SK-N-SH (cell line): ENCODE data around the gene PSME2. TPM values are rescaled to one million over a fixed set of nuclear protein-coding genes. Genes with fewer than 3 reads are reported as not detected.

ENCODE experiments used
- CTCF ChIA-PET: fragments of 300-600, 350-600 bp; formaldehyde crosslinking; extraction: SDS; loops from one replicate; lab custom pipeline; 2021; lab: Yijun Ruan, JAX
- POLR2A ChIA-PET: fragments of 350-600 bp; sonication (Branson Sonifier 250); formaldehyde crosslinking; extraction: SDS; loops from one replicate; lab custom pipeline; 2020; ENCODE audit warnings: antibody characterized with exemption, inconsistent platforms; lab: Yijun Ruan, JAX
- DNase-seq: peaks from one replicate; pipeline ENCODE4 v3.0.0; 2012
- H2AFZ ChIP-seq: fragments of 200-600 bp; sonication (generic); 2 replicates; pipeline ENCODE4 v1.8.1; 2016; ENCODE audit warnings: antibody characterized with exemption, mild to moderate bottlenecking, low read depth
- H3F3A ChIP-seq: fragments of 200-600 bp; sonication (generic); replicated peaks from 2 replicates; pipeline ENCODE3; 2016; ENCODE audit warnings: antibody characterized with exemption, mild to moderate bottlenecking; ENCODE audit not compliant: insufficient read depth
- H3K27ac ChIP-seq, 2 experiments: fragments of 200-500 bp in 1 of 2; fragments of 200-600 bp in 1 of 2; sonication (Bioruptor generic) in 1 of 2; sonication (generic), shearing (Covaris generic) in 1 of 2; 2 replicates each; pipeline versions ENCODE4 v1.5.1 to v1.6.1; 2014 to 2016; ENCODE audit warnings: low read depth in 2 of 2, inconsistent platforms in 1 of 2, low read length in 1 of 2, mild to moderate bottlenecking in 1 of 2, mixed read lengths in 1 of 2
- H3K27me3 ChIP-seq: fragments of 200-600 bp; sonication (generic), shearing (Covaris generic); 2 replicates; pipeline ENCODE4 v1.6.1; 2016; ENCODE audit warnings: mixed run types; ENCODE audit not compliant: insufficient read depth
- H3K36me3 ChIP-seq, 2 experiments: fragments of 200-500 bp in 1 of 2; fragments of 200-600 bp in 1 of 2; sonication (Bioruptor generic) in 1 of 2; sonication (generic) in 1 of 2; replicated peaks in 1 of 2; 2 replicates each; pipeline versions ENCODE3 to v1.5.1; 2014 to 2016; ENCODE audit warnings: low read length in 1 of 2, mild to moderate bottlenecking in 1 of 2; ENCODE audit not compliant: insufficient read depth in 2 of 2, control insufficient read depth in 1 of 2
- H3K4me1 ChIP-seq, 2 experiments: fragments of 200-500 bp in 1 of 2; fragments of 200-600 bp in 1 of 2; sonication (Bioruptor generic) in 1 of 2; sonication (generic), shearing (Covaris generic) in 1 of 2; 2 replicates each; pipeline versions ENCODE4 v1.5.1 to v1.6.1; 2014 to 2016; ENCODE audit warnings: low read depth in 1 of 2, low read length in 1 of 2, mixed run types in 1 of 2; ENCODE audit not compliant: insufficient read depth in 2 of 2, control insufficient read depth in 1 of 2
- H3K4me2 ChIP-seq: fragments of 200-600 bp; sonication (generic), shearing (Covaris generic); 2 replicates; pipeline ENCODE4 v1.6.1; 2017; ENCODE audit warnings: mixed run types
- H3K4me3 ChIP-seq, 2 experiments: fragments of 200-500 bp in 1 of 2; fragments of 200-600 bp in 1 of 2; sonication (Bioruptor generic) in 1 of 2; sonication (generic), shearing (Covaris generic) in 1 of 2; 2 replicates each; pipeline versions ENCODE4 v1.5.1 to v1.8.1; 2014 to 2016; ENCODE audit warnings: low read depth in 2 of 2, inconsistent platforms in 1 of 2, low read length in 1 of 2, mild to moderate bottlenecking in 1 of 2, mixed read lengths in 1 of 2, moderate library complexity in 1 of 2
- H3K79me2 ChIP-seq: fragments of 200-600 bp; sonication (generic); 2 replicates; pipeline ENCODE4 v1.8.1; 2017; ENCODE audit warnings: mild to moderate bottlenecking; ENCODE audit not compliant: insufficient read depth
- H3K9ac ChIP-seq: fragments of 200-600 bp; sonication (generic); 2 replicates; pipeline ENCODE4 v1.6.1; 2017; ENCODE audit warnings: mixed run types
- H3K9me2 ChIP-seq: fragments of 200-600 bp; sonication (generic); 2 replicates; pipeline ENCODE4 v1.6.1; 2017; ENCODE audit warnings: mixed run types
- H3K9me3 ChIP-seq: fragments of 200-600 bp; sonication (generic); 2 replicates; pipeline ENCODE4 v1.6.1; 2017; ENCODE audit warnings: mixed run types, mild to moderate bottlenecking, moderate library complexity
- H4K20me1 ChIP-seq: fragments of 200-600 bp; sonication (generic); 2 replicates; pipeline ENCODE4 v1.6.1; 2017; ENCODE audit warnings: mild to moderate bottlenecking, mixed run types; ENCODE audit not compliant: insufficient read depth
- CHD2 ChIP-seq: fragments of 150-350 bp; IDR thresholded peaks from 2 replicates; pipeline ENCODE4 v1.6.1; 2018; ENCODE audit warnings: low read length; ENCODE audit not compliant: partially characterized antibody
- EP300 ChIP-seq, 2 experiments: IDR thresholded peaks; 2 replicates each; pipeline versions ENCODE4 v1.4.0 to v1.6.1; 2012; ENCODE audit warnings: borderline replicate concordance in 1 of 2, low read depth in 1 of 2, low read length in 1 of 2
- EZH2phosphoT487 ChIP-seq: fragments of 200-600 bp; sonication (generic); IDR thresholded peaks from 2 replicates; pipeline ENCODE4 v1.6.1; 2017; ENCODE audit warnings: low read depth, mixed run types, mild to moderate bottlenecking, antibody characterized with exemption, moderate library complexity, borderline replicate concordance
- FOSL2 ChIP-seq: IDR thresholded peaks from 2 replicates; pipeline ENCODE4 v1.4.0; 2012; ENCODE audit warnings: low read depth, mild to moderate bottlenecking, moderate library complexity, borderline replicate concordance
- FOXM1 ChIP-seq: IDR thresholded peaks from 2 replicates; pipeline ENCODE4 v1.4.0; 2012; ENCODE audit warnings: low read depth, mild to moderate bottlenecking
- GABPA ChIP-seq: IDR thresholded peaks from 2 replicates; pipeline ENCODE4 v1.4.0; 2012; ENCODE audit warnings: low read depth, mild to moderate bottlenecking
- GATA2 ChIP-seq: sonication (generic); formaldehyde crosslinking; IDR thresholded peaks from 2 replicates; pipeline ENCODE4 v1.5.0; 2020; ENCODE audit warnings: mild to moderate bottlenecking, missing genetic modification reagents
- JUND ChIP-seq: IDR thresholded peaks from 2 replicates; pipeline ENCODE4 v1.4.0; 2012
- MEF2A ChIP-seq: IDR thresholded peaks from 2 replicates; pipeline ENCODE4 v1.4.0; 2012; ENCODE audit warnings: low read depth, borderline replicate concordance
- NFIC ChIP-seq: IDR thresholded peaks from 2 replicates; pipeline ENCODE4 v1.4.0; 2012; ENCODE audit warnings: borderline replicate concordance
- NRF1 ChIP-seq: IDR thresholded peaks from 2 replicates; pipeline ENCODE4 v1.6.1; 2012; ENCODE audit warnings: low read depth, mild to moderate bottlenecking, low read length
- POLR2AphosphoS5 ChIP-seq: IDR thresholded peaks from 2 replicates; pipeline ENCODE4 v1.6.1; 2012; ENCODE audit warnings: low read depth, low read length
- RCOR1 ChIP-seq: fragments of 150-350 bp; IDR thresholded peaks from 2 replicates; pipeline ENCODE4 v1.6.1; 2017; ENCODE audit warnings: antibody characterized with exemption, low read length
- SIN3A ChIP-seq: IDR thresholded peaks from 2 replicates; pipeline ENCODE4 v1.6.1; 2012; ENCODE audit warnings: low read depth, mild to moderate bottlenecking, low read length, moderate library complexity, borderline replicate concordance
- TCF12 ChIP-seq: IDR thresholded peaks from 2 replicates; pipeline ENCODE4 v1.4.0; 2012
- YY1 ChIP-seq: IDR thresholded peaks from 2 replicates; pipeline ENCODE4 v1.4.0; 2012; ENCODE audit warnings: low read depth, mild to moderate bottlenecking
- WGBS: methylation state at CpG from one replicate; pipeline ENCODE4 v1.1.6; 2017; ENCODE audit warnings: low lambda C conversion rate; 5-methylcytosine and 5-hydroxymethylcytosine counted together
- polyA plus RNA-seq, 3 experiments: library from polyadenylated mRNA; depleted of rRNA; stranded (reverse); fragments of >200 nt; gene quantifications; 2 replicates each; pipeline ENCODE4 v1.2.3, GENCODE V29; 2012
- TF ChIP-seq, protein P1 (sequence below): fragments of 200-600 bp; sonication (generic); IDR thresholded peaks from 2 replicates; pipeline ENCODE4 v1.6.1; 2017; ENCODE audit warnings: antibody characterized with exemption, mild to moderate bottlenecking, moderate library complexity
- TF ChIP-seq, protein P2 (sequence below): fragments of 150-350 bp; IDR thresholded peaks from 2 replicates; pipeline ENCODE4 v1.6.1; 2017; ENCODE audit warnings: antibody characterized with exemption, low read length, low read depth, borderline replicate concordance

PSME2 gene
- polyA plus RNA-seq, 1 of the 3 experiments (the other 2 are of a cell fraction), result 147 TPM

DNA sequence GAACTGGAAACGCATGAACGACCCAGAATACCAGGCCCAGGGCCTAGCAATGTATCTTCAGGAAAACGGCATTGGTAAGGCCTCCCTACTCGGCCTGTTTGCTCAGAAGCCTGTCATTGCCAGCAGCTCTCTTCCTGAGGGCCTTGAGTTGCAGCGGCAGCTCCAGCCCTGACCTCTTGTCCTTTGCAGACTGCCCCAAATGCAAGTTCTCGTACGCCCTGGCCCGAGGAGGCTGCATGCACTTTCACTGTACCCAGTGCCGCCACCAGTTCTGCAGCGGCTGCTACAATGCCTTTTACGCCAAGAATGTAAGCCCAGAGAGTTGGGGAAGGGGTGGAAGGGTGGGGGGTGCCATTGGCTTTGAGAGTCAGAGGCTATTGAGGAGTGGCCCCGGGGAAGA lies 10.9 kb upstream of the PSME2 start:
- H4K20me1 ChIP-seq, result peaks cover 4% of the 10 kb centered on the region; the same call in 1 of the 2 replicates
- H3K4me3 ChIP-seq, result no peak overlapping the region
- peaks cover 4 to 14% of the 10 kb centered on the region in 2 experiments; a peak in 1 of 4 replicates for H3K4me1 ChIP-seq
- H3K79me2 ChIP-seq, result peaks cover 12% of the 10 kb centered on the region
- no peak overlapping the region for H2AFZ ChIP-seq
- no peak for TF ChIP-seq GATA2
- TF ChIP-seq CHD2, result no peak
- no peak for TF ChIP-seq MEF2A
- TF ChIP-seq, protein P1, sequence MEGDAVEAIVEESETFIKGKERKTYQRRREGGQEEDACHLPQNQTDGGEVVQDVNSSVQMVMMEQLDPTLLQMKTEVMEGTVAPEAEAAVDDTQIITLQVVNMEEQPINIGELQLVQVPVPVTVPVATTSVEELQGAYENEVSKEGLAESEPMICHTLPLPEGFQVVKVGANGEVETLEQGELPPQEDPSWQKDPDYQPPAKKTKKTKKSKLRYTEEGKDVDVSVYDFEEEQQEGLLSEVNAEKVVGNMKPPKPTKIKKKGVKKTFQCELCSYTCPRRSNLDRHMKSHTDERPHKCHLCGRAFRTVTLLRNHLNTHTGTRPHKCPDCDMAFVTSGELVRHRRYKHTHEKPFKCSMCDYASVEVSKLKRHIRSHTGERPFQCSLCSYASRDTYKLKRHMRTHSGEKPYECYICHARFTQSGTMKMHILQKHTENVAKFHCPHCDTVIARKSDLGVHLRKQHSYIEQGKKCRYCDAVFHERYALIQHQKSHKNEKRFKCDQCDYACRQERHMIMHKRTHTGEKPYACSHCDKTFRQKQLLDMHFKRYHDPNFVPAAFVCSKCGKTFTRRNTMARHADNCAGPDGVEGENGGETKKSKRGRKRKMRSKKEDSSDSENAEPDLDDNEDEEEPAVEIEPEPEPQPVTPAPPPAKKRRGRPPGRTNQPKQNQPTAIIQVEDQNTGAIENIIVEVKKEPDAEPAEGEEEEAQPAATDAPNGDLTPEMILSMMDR, result no peak
- no peak for TF ChIP-seq EZH2phosphoT487
- no peak for TF ChIP-seq FOXM1
- no peak for TF ChIP-seq YY1
- no peak for TF ChIP-seq TCF12
- DNase-seq, result no peak
- no peak overlapping the region for H3K9ac ChIP-seq
- H3K4me2 ChIP-seq, result no peak overlapping the region
- ChIA-PET CTCF (interaction anchor here (1.2 to 1.5 kb wide), 2 partner anchors 13 to 39 kb away, joined by 3 to 4 read pairs; no protein-coding TSS in a partner anchor), POLR2A (interaction anchor here (0.9 kb wide), 1 partner anchor 11 kb away, joined by 3 read pairs; the partner anchor contains the start of gene PSME2)
- H3K9me3 ChIP-seq, result no peaks in the 10 kb centered on the region
- H3K27me3 ChIP-seq, result no peaks in the 10 kb centered on the region
- H3K36me3 ChIP-seq, result peaks cover 37 to 46% of the 10 kb centered on the region in 2 experiments
- peaks cover 17% of the 10 kb centered on the region for H3F3A ChIP-seq
- 91% methylated on average over 8 of the region's 12 CpGs for WGBS
- H3K27ac ChIP-seq, result no peak overlapping the region
- H3K9me2 ChIP-seq, result no peaks in the 10 kb centered on the region

DNA sequence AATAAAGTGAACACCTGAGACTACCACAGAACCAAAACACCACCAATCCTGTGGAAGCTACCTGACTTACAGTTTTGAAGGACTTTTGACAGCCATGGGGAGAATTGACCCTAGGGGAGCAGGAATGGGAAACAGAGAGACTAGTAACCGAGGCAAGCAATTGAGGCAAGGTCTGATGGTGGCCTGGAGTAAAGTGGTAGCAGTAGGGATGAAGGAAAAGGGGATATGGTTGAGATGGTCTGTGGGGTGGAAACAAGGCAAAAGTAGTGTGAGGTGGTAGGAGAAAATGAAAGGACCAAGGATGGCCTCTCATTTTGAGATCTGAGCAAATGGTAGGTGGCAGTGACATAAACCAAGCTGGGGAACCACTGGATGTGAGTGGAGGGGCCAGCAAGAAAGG lies 10.4 kb upstream of the PSME2 start:
- Histone ChIP-seq H3K4me2 (no peak overlapping the region), H3K4me3 (no peak overlapping the region), H3K4me1 (peaks cover 4 to 9% of the 10 kb centered on the region in 2 experiments; a peak in 1 of 4 replicates), H3K9me2 (no peaks in the 10 kb centered on the region), H2AFZ (no peak overlapping the region), H4K20me1 (peaks cover 4% of the 10 kb centered on the region; the same call in 1 of the 2 replicates), H3K9me3 (no peaks in the 10 kb centered on the region), H3F3A (peaks cover 17% of the 10 kb centered on the region), H3K27me3 (no peaks in the 10 kb centered on the region), H3K79me2 (peaks cover 7% of the 10 kb centered on the region), H3K27ac (no peak overlapping the region), H3K36me3 (peaks cover 40 to 49% of the 10 kb centered on the region in 2 experiments), H3K9ac (no peak overlapping the region)
- no peak for DNase-seq
- CTCF ChIA-PET, result interaction anchor here (1.2 to 1.5 kb wide), 4 partner anchors 14 to 66 kb away, joined by 3 to 5 read pairs (median 4); no protein-coding TSS in a partner anchor
- 96% methylated on average over 1 of the region's 1 CpG for WGBS
- TF ChIP-seq EP300 (IDR thresholded peaks at IDR 0.05; ENCODE audit: borderline replicate concordance in 1 of 2, low read depth in 1 of 2, low read length in 1 of 2), result no peak
- POLR2A ChIA-PET, result interaction anchor here (0.9 kb wide), 1 partner anchor 10 kb away, joined by 3 read pairs; the partner anchor contains the start of gene PSME2

DNA sequence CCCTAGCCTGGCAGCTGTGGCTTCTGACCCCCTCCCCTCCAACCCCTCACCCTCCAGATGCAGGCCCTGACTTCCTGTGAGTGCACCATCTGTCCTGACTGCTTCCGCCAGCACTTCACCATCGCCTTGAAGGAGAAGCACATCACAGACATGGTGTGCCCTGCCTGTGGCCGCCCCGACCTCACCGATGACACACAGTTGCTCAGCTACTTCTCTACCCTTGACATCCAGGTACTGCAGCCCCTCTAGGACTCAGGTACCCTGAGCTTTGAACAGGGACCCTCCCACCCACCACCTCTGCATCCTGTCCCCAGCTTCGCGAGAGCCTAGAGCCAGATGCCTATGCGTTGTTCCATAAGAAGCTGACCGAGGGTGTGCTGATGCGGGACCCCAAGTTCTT lies 8.7 kb upstream of the PSME2 start:
- DNase-seq, result no peak
- no peaks in the 10 kb centered on the region for H3K9me3 ChIP-seq
- 0 out of 2 replicates have a peak, but pooled peaks cover 2% of the 10 kb centered on the region for H4K20me1 ChIP-seq
- H3K27me3 ChIP-seq, result no peaks in the 10 kb centered on the region
- no peak overlapping the region for H3K4me2 ChIP-seq
- H3K4me3 ChIP-seq, result no peak overlapping the region
- H2AFZ ChIP-seq, result no peak overlapping the region
- ChIA-PET POLR2A (interaction anchor here (0.6 kb wide), 1 partner anchor 15 kb away, joined by 3 read pairs; no protein-coding TSS in a partner anchor), CTCF (no interaction called here)
- H3K27ac ChIP-seq, result no peak overlapping the region; a peak in 1 of 4 replicates
- H3K79me2 ChIP-seq, result peaks cover under 1% of the 10 kb centered on the region; the same call in 1 of the 2 replicates
- peaks cover 45 to 59% of the 10 kb centered on the region in 2 experiments for H3K36me3 ChIP-seq
- peaks cover 11% of the 10 kb centered on the region for H3F3A ChIP-seq
- no peaks in the 10 kb centered on the region for H3K9me2 ChIP-seq
- 97% methylated on average over 10 of the region's 10 CpGs for WGBS
- H3K4me1 ChIP-seq, result peaks cover 0 to under 1% of the 10 kb centered on the region in 2 experiments; a peak in 1 of 4 replicates
- no peak overlapping the region for H3K9ac ChIP-seq
- TF ChIP-seq MEF2A (no peak), SIN3A (no peak), POLR2AphosphoS5 (no peak), RCOR1 (no peak), GABPA (no peak), JUND (no peak), GATA2 (no peak), NFIC (no peak), FOSL2 (no peak), NRF1 (no peak)
- TF ChIP-seq, protein P2, sequence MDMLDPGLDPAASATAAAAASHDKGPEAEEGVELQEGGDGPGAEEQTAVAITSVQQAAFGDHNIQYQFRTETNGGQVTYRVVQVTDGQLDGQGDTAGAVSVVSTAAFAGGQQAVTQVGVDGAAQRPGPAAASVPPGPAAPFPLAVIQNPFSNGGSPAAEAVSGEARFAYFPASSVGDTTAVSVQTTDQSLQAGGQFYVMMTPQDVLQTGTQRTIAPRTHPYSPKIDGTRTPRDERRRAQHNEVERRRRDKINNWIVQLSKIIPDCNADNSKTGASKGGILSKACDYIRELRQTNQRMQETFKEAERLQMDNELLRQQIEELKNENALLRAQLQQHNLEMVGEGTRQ, result no peak
